Heart left ventricle (tissue), 13 donors: ENCODE measurements around the gene MBP.

Experiments used
- CTCF ChIP-seq, 12 donors: fragments of 200-600 bp; sonication (generic) in 4 of 12; IDR thresholded peaks; one replicate each; pipeline versions ENCODE4 v1.5.0 to v1.8.0; 2018 to 2022; ENCODE audit warnings: antibody characterized with exemption in 12 of 12, mild to moderate bottlenecking in 5 of 12
- POLR2A ChIP-seq, 2 donors: fragments of 450-650 bp; IDR thresholded peaks; one replicate each; pipeline ENCODE4 v1.6.1; 2017; ENCODE audit warnings: antibody characterized with exemption in 2 of 2, mild to moderate bottlenecking in 2 of 2, moderate library complexity in 2 of 2
- donor health status: ischemic (EF 13 %, LVEDD 7.1; RV severe dilation, severe dysfunction).
- donor health status: DM: no; HTN: yes; CAD: no.
- donor health status: DM: no; HTN: no; CAD: no.
- donor health status: ischemic (EF 25% LVEDD 6.9; RV normal size, moderate dysfunction).
- donor health status: ischemic (EF 25% LVEDD 5.7; RV mildly dilated, moderate dysfunction).
- donor health status: ischemic (EF 35%, LVEDD 5.7; RV mildly dilated, moderate dysfunction).
- donor health status: nonischemic (EF 11% LVEDD 7.7; RV severe dilation, severe dysfunction).
- donor health status: DM: yes; HTN: yes; CAD: no.
- donor health status: PGD.
- donor health status: ischemic (EF 29% LVEDD 5.4; RV normal size, mild dysfunction).
- donor health status: nonischemic (EF 23%, LVEDD 6.1; RV moderate dilation, normal function).

- no peak for TF ChIP-seq CTCF (IDR thresholded peaks at IDR 0.05)
- no peak for TF ChIP-seq POLR2A (IDR thresholded peaks at IDR 0.05)
These were observed 28.8 kb upstream of the MBP start for GRCh38 chr18:77161383-77161782.
